Endothelial cell of umbilical vein (primary cell): ENCODE data around the gene UGT1A9.

Experiments
- CTCF ChIP-seq, 2 donors: IDR thresholded peaks; 1 replicate in 1 of 2; 2 replicates in 1 of 2; pipeline ENCODE4 v1.5.1; 2011; ENCODE audit warnings: low read length in 2 of 2, mild to moderate bottlenecking in 2 of 2, moderate library complexity in 2 of 2, control low read depth in 1 of 2, inconsistent platforms in 1 of 2, low read depth in 1 of 2; ENCODE audit not compliant: insufficient read depth in 1 of 2; ENCODE audit errors: extremely low read depth in 1 of 2
- POLR2AphosphoS5 ChIP-seq: IDR thresholded peaks from 2 replicates; pipeline ENCODE4 v1.6.1; 2012; ENCODE audit warnings: low read depth, mild to moderate bottlenecking, control low read depth, low read length, moderate library complexity; ENCODE audit not compliant: insufficient read depth

- no peak for TF ChIP-seq CTCF (IDR thresholded peaks at IDR 0.05; ENCODE audit: extremely low read depth in 1 of 2, insufficient read depth in 1 of 2, low read depth in 1 of 2, low read length in 2 of 2)
- TF ChIP-seq POLR2AphosphoS5, result no peak
Observed at GRCh38 chr2:233743464-233744259, 72.0 kb downstream of the UGT1A9 start.
